Right atrium auricular region (tissue), 2 donors: ENCODE results near the gene KCNV2. TPM values are rescaled to one million over a fixed set of nuclear protein-coding genes. Genes with fewer than 3 reads are reported as not detected.

Experiments
- DNase-seq: peaks from one replicate; pipeline ENCODE4 v3.0.0-alpha.2; 2019; ENCODE audit warnings: low spot score
- H3K27ac ChIP-seq, 2 donors: fragments of 200-600 bp; sonication (generic); 1 replicate in 1 of 2; 2 replicates in 1 of 2; pipeline ENCODE4 v1.5.1; 2016 to 2019
- H3K27me3 ChIP-seq, 2 donors: fragments of 200-600 bp; sonication (generic); one replicate each; pipeline versions ENCODE4 v1.5.1 to v1.6.0; 2017 to 2019
- H3K36me3 ChIP-seq: fragments of 200-600 bp; sonication (generic); one replicate; pipeline ENCODE4 v1.5.1; 2016
- H3K4me1 ChIP-seq, 2 donors: fragments of 200-600 bp; sonication (generic); one replicate each; pipeline versions ENCODE4 v1.5.1 to v1.6.0; 2017 to 2019
- H3K4me3 ChIP-seq, 2 donors: fragments of 200-600 bp; sonication (generic); 1 replicate in 1 of 2; 2 replicates in 1 of 2; pipeline ENCODE4 v1.5.1; 2017 to 2019; ENCODE audit warnings: mild to moderate bottlenecking in 1 of 2, moderate library complexity in 1 of 2
- H3K9me3 ChIP-seq, 2 donors: fragments of 200-600 bp; sonication (generic); one replicate each; pipeline ENCODE4 v1.5.1; 2019
- CTCF ChIP-seq, 2 donors: fragments of 200-600 bp; sonication (generic); IDR thresholded peaks; one replicate each; pipeline ENCODE4 v1.5.1; 2019; ENCODE audit warnings: antibody characterized with exemption in 2 of 2
- total RNA-seq, 2 donors: library from RNA; depleted of rRNA; stranded (reverse); fragments of >200 nt; gene quantifications; one replicate each; pipeline ENCODE4 v1.1.0, GENCODE V29; 2016

The KCNV2 gene
- total RNA-seq, 2 donors from 2014 or later = not detected

GRCh38 chr9:2720179-2720654 lies 2.9 kb downstream of the KCNV2 start:
- TF ChIP-seq CTCF (IDR thresholded peaks at IDR 0.05) = no peak
- Histone ChIP-seq H3K36me3 (no peaks in the 10 kb centered on the region), H3K27me3 (no peaks in the 10 kb centered on the region), H3K9me3 (no peaks in the 10 kb centered on the region), H3K4me1 (no peaks in the 10 kb centered on the region), H3K4me3 (no peak overlapping the region), H3K27ac (no peak overlapping the region)
- DNase-seq = no peak

- Histone ChIP-seq H3K36me3 (no peaks in the 10 kb centered on the region), H3K4me3 (no peak overlapping the region), H3K9me3 (no peaks in the 10 kb centered on the region), H3K27ac (no peak overlapping the region), H3K4me1 (peaks cover 0 to 3% of the 10 kb centered on the region in 2 donors), H3K27me3 (no peaks in the 10 kb centered on the region)
- DNase-seq = no peak
- TF ChIP-seq CTCF (IDR thresholded peaks at IDR 0.05) = no peak
Measured at GRCh38 chr9:2722715-2723114, 5.4 kb downstream of the KCNV2 start.

- no peak for DNase-seq
- H3K9me3 ChIP-seq = no peaks in the 10 kb centered on the region
Measured at GRCh38 chr9:2723376-2724065, 6.2 kb downstream of the KCNV2 start.

GRCh38 chr9:2725126-2725525 lies 7.8 kb downstream of the KCNV2 start:
- H3K27ac ChIP-seq = no peak overlapping the region
- no peaks in the 10 kb centered on the region for H3K36me3 ChIP-seq
- H3K4me3 ChIP-seq = no peak overlapping the region
- no peaks in the 10 kb centered on the region for H3K9me3 ChIP-seq
- TF ChIP-seq CTCF (IDR thresholded peaks at IDR 0.05) = no peak
- DNase-seq = no peak
- peaks cover 0 to 21% of the 10 kb centered on the region in 2 donors for H3K4me1 ChIP-seq
- no peaks in the 10 kb centered on the region for H3K27me3 ChIP-seq

More at GRCh38 chr9:2723376-2724065, 6.2 kb downstream of the KCNV2 start:
- peaks cover 0 to 10% of the 10 kb centered on the region in 2 donors for H3K4me1 ChIP-seq
- H3K36me3 ChIP-seq = no peaks in the 10 kb centered on the region
- H3K27ac ChIP-seq = no peak overlapping the region
- H3K4me3 ChIP-seq = no peak overlapping the region
- no peak for TF ChIP-seq CTCF (IDR thresholded peaks at IDR 0.05)
- H3K27me3 ChIP-seq = no peaks in the 10 kb centered on the region

- no peak overlapping the region for H3K4me3 ChIP-seq
- no peaks in the 10 kb centered on the region for H3K36me3 ChIP-seq
- DNase-seq = no peak
- H3K9me3 ChIP-seq = no peaks in the 10 kb centered on the region
- no peak for TF ChIP-seq CTCF (IDR thresholded peaks at IDR 0.05)
- H3K27me3 ChIP-seq = no peaks in the 10 kb centered on the region
- H3K27ac ChIP-seq = no peak overlapping the region
- peaks cover 0 to 21% of the 10 kb centered on the region in 2 donors for H3K4me1 ChIP-seq
Measured at GRCh38 chr9:2725898-2726649, 8.8 kb downstream of the KCNV2 start.
